22Rv1 (cell line): ENCODE data around the gene TMEM229A.
"Not testable (repeated sequence)": the region's sequence is repeated elsewhere in the genome, so short reads cannot be mapped to it uniquely, and the experiment has no call there.

Experiments used
- H3K27ac ChIP-seq: fragments of 450-650 bp; 2 replicates; pipeline ENCODE4 v1.5.1; 2017
- CTCF ChIP-seq: fragments of 450-650 bp; IDR thresholded peaks from 2 replicates; pipeline ENCODE4 v1.5.1; 2017; ENCODE audit warnings: mild to moderate bottlenecking
- ZFX ChIP-seq: fragments of 450-650 bp; IDR thresholded peaks from 2 replicates; pipeline ENCODE4 v1.6.1; 2017; ENCODE audit warnings: antibody characterized with exemption, borderline replicate concordance

TMEM229A gene

GRCh38 chr7:124033095-124033806, 384 bp upstream of the TMEM229A start:
- no peak; the same call in 1 of the 2 replicates for TF ChIP-seq CTCF
- no peak overlapping the region for H3K27ac ChIP-seq

DNA sequence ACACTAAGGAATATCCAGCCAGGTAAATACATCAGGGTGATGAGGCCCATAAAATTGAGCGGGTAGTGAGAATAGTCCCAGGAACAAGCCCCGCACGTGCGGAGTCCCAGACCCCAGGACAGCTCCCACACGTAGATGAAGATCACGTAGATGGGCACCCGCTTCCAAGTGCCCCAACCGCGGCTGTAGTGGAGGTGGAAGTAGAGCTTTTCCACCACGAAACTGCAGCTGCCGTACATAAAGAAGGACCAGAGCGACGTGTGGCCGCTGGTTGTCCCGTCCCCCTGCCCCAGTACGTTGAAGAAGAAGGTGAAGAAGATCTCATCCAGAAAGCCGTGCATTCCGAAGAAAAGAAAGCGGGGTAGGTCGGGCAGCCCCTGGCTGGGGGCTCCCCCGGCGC, 948 bp downstream of the TMEM229A start:
- TF ChIP-seq CTCF (no peak), ZFX (no peak)
- no peak overlapping the region for H3K27ac ChIP-seq

DNA sequence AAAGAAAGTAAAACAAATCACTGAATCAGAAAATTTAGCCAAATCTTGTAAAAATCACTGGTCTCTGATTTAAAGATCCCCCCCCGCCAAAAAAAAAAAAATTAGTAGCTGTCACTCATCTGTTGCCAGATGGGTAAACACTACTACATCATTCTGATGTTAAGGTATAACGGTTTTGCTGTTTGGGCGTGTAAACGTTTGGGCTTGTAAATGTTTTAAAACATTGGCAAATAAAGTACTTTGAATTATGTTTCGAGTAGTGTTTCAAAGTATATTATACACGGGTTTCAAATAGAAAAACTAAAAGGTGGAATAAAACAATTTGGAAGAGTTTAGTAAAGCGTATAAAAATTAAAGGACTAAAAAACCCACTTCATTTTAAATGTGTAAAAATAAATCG, 1.5 kb downstream of the TMEM229A start:
- no peak for TF ChIP-seq ZFX
- TF ChIP-seq CTCF, result no peak
- H3K27ac ChIP-seq, result no peak overlapping the region

DNA sequence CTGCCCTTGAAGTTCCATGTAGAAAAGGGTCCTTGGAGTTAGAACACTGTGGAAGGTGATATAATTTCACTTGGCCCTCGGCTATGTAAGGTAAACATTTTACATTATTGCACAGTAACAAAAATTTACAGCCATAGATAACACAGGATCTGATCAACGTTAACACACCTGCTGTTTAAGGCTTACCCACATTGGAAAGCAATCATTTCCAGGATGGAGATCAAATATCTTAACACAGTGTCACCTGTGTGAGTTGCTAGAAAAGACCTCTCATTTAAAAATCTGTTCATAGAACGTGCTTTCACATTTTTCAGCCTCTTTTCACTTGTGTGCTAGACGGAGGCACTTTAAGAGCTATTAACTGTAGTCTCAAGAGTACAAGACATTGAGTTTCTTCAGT, 1.9 kb downstream of the TMEM229A start:
- TF ChIP-seq CTCF, result no peak
- TF ChIP-seq ZFX, result no peak

DNA sequence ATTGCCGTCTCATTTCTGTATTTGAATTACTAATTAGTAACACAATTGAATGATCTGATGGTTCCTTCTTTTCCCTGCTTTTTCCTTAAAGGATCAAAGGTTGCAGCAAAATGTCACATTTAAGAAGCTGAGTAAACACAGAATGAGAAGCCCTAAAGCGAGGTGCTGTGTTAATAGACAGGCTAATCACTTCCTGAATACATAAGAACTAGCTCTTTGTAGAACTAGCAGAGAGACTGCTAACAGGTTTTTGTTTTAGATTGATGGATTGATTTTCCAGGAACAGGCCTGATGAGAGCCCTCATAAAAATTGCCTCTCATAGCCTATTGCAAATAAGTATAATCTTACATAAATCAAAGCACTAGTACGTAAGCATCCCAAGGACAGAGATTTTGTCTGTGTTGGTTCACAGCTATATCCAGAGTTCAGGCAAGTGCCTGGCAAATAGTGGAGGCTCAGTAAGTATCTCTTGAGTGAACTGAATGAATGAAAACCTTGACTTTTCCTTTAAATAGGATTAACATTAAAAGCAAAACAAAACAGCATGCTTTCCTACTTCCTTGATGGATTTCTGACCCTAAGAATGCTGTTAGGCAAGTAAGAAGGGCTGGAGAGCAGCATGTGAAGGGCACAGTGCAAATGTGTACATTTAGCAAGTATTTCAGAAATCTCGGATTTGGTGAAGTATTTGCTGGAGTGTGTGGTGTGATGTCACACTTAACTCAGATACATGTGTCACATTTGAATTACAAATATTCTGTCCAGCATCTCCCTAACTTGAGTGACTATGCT, 3.3 kb downstream of the TMEM229A start:
- H3K27ac ChIP-seq, result no peak overlapping the region
- TF ChIP-seq ZFX (no peak), CTCF (no peak)

More for the DNA sequence above, 1.9 kb downstream of the TMEM229A start:
- no peak overlapping the region for H3K27ac ChIP-seq

DNA sequence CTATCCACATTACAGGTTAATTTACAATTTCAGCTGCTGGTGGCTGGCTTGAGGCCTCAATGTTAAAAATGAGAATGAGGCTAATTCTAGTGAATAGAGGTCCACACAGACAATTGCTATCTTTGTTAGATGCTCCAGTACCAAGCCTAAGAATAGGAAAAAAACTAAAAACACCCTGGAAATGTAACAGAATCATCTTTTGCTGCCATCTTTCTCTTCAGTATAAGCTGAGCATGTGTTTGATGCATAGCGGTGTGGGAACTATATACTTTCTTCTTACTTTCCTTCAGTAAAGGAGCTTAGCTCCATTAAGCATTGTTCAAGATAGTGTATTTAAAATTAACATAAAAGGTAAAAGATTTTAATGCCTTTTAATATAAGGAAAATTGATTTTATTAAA, 5.6 kb downstream of the TMEM229A start:
- no peak overlapping the region for H3K27ac ChIP-seq
- TF ChIP-seq ZFX, result no peak
- TF ChIP-seq CTCF, result no peak

DNA sequence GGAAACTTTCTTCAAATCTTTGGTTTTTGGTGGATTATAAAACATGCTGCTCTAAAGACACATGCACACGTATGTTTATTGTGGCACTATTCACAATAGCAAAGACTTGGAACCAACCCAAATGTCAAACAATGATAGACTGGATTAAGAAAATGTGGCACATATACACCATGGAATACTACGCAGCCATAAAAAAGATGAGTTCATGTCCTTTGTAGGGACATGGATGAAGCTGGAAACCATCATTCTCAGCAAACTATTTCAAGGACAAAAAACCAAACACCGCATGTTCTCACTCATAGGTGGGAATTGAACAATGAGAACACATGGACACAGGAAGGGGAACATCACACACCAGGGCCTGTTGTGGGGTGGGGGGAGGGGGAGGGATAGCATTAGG, 8.5 kb downstream of the TMEM229A start:
- H3K27ac ChIP-seq, result not testable (repeated sequence)
